Central memory CD8-positive, alpha-beta T cell (primary cell): ENCODE results near the gene PILRB.
"Not testable (repeated sequence)": the region's sequence is repeated elsewhere in the genome, so short reads cannot be mapped to it uniquely, and the experiment has no call there.

Experiments used
- ATAC-seq: fragments of 150-1000 bp; cut with Tn5 transposase; replicated peaks from 2 replicates; pipeline ENCODE4 v1.10.0; 2022; ENCODE audit warnings: mild to moderate bottlenecking, moderate FRiP score, moderate number of reproducible peaks; ENCODE audit not compliant: poor library complexity, severe bottlenecking; ENCODE audit errors: extremely low read depth
- DNase-seq, 2 donors: peaks; one replicate each; pipeline ENCODE4 v3.0.0; 2021; ENCODE audit warnings: low spot score in 2 of 2
- H3K27ac Mint-ChIP-seq: one replicate; pipeline ENCODE4 v1.8.0; 2022; ENCODE audit warnings: low read depth, mild to moderate bottlenecking, moderate library complexity, mixed read lengths
- H3K27me3 Mint-ChIP-seq: one replicate; pipeline ENCODE4 v1.8.0; 2022; ENCODE audit warnings: mixed read lengths
- H3K36me3 Mint-ChIP-seq: one replicate; pipeline ENCODE4 v1.8.0; 2022; ENCODE audit warnings: mild to moderate bottlenecking, moderate library complexity, mixed read lengths; ENCODE audit not compliant: insufficient read depth
- H3K4me1 Mint-ChIP-seq: one replicate; pipeline ENCODE4 v1.8.0; 2022; ENCODE audit warnings: mixed read lengths
- H3K4me3 Mint-ChIP-seq: one replicate; pipeline ENCODE4 v1.8.0; 2022; ENCODE audit warnings: mild to moderate bottlenecking, moderate library complexity, mixed read lengths
- H3K9me3 Mint-ChIP-seq: one replicate; pipeline ENCODE4 v1.8.0; 2022; ENCODE audit warnings: mixed read lengths

PILRB gene

GRCh38 chr7:100358027-100358856 lies at the start of gene PILRB:
TSS of gene PILRB (plus strand) at chr7:100358117. CDS start at chr7:100358303, 186 bp downstream.
- no peak for DNase-seq
- Mint-ChIP-seq H3K4me1 (peaks cover 30% of the 10 kb centered on the region), H3K27ac (peak within 1 kb of the TSS; percentile 72), H3K9me3 (no peaks in the 10 kb centered on the region), H3K27me3 (no peaks in the 10 kb centered on the region), H3K4me3 (no peak within 1 kb of the TSS), H3K36me3 (peaks cover 71% of the 10 kb centered on the region)
- ATAC-seq: no peak

GRCh38 chr7:100318329-100318728 lies 39.6 kb upstream of the PILRB start:
- not testable (repeated sequence) for H3K9me3 Mint-ChIP-seq, H3K27me3 Mint-ChIP-seq, ATAC-seq, H3K4me1 Mint-ChIP-seq, DNase-seq
- H3K36me3 Mint-ChIP-seq: peaks cover 17% of the 10 kb centered on the region
- peak overlapping the region; percentile 88 for H3K27ac Mint-ChIP-seq
- peak overlapping the region; percentile 61 for H3K4me3 Mint-ChIP-seq

DNA sequence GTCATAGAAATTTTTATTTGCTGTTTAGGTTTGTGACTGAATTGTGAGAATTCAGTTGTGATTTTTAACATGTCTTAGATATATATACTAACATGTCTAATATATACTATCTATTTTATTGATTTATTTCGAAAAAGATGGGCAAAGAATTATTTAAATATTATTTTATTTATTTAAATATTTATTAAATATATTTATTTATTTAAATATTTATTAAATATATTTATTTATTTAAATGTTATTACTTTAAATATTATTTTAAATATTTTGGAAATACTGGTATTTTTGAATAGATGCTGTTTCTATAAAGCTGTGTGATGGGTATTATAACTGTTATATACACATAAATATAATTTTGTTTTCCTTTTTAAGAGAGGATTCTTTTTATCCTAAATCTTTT lies 36.3 kb upstream of the PILRB start:
- H3K27ac Mint-ChIP-seq, H3K9me3 Mint-ChIP-seq, ATAC-seq, H3K27me3 Mint-ChIP-seq, H3K4me3 Mint-ChIP-seq, DNase-seq: not testable (repeated sequence)
- peaks cover 14% of the 10 kb centered on the region for H3K4me1 Mint-ChIP-seq
- peaks cover 32% of the 10 kb centered on the region for H3K36me3 Mint-ChIP-seq

GRCh38 chr7:100324194-100324593 lies 33.7 kb upstream of the PILRB start:
- not testable (repeated sequence) for H3K27ac Mint-ChIP-seq, ATAC-seq, H3K4me3 Mint-ChIP-seq, H3K4me1 Mint-ChIP-seq, H3K27me3 Mint-ChIP-seq, DNase-seq, H3K9me3 Mint-ChIP-seq
- H3K36me3 Mint-ChIP-seq: peaks cover 38% of the 10 kb centered on the region

- not testable (repeated sequence) for ATAC-seq, H3K27me3 Mint-ChIP-seq, DNase-seq, H3K4me3 Mint-ChIP-seq, H3K4me1 Mint-ChIP-seq, H3K9me3 Mint-ChIP-seq
- H3K36me3 Mint-ChIP-seq: peaks cover 39% of the 10 kb centered on the region
- H3K27ac Mint-ChIP-seq: peak overlapping the region; percentile 74
These were observed 32.2 kb upstream of the PILRB start for GRCh38 chr7:100325671-100326070.

DNA sequence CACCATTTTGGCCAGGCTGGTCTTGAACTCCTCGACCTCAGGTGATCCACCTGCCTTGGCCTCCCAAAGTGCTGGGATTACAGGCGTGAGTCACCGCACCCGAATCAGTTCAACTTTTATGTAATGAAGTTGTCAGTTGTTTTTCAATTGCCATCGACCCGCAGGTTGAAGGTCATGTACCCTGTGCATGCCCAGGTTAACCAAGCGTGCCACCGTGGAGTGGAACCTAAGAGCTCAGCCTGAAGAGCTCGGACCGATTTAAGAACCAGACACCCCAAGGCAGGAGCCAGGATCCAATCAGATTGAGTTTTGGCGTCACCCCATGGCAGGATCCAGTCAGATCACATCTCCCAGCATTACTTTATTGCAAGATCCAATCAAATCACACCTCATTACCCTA lies 31.0 kb upstream of the PILRB start:
- H3K9me3 Mint-ChIP-seq, H3K4me1 Mint-ChIP-seq, H3K27ac Mint-ChIP-seq, DNase-seq, H3K4me3 Mint-ChIP-seq, ATAC-seq, H3K27me3 Mint-ChIP-seq: not testable (repeated sequence)
- H3K36me3 Mint-ChIP-seq: peaks cover 42% of the 10 kb centered on the region

GRCh38 chr7:100335566-100336466 lies 22.1 kb upstream of the PILRB start:
- peak overlapping the region; percentile 89 for H3K27ac Mint-ChIP-seq
- peaks cover 40% of the 10 kb centered on the region for H3K36me3 Mint-ChIP-seq
- ATAC-seq (peak; percentile 86), DNase-seq (peak; percentile 71 to 75)
- H3K9me3 Mint-ChIP-seq, H3K27me3 Mint-ChIP-seq, H3K4me1 Mint-ChIP-seq: not testable (repeated sequence)
- H3K4me3 Mint-ChIP-seq: peak overlapping the region; percentile 85

GRCh38 chr7:100338083-100338696 lies 19.7 kb upstream of the PILRB start:
- H3K9me3 Mint-ChIP-seq, H3K4me3 Mint-ChIP-seq, H3K27me3 Mint-ChIP-seq, ATAC-seq, DNase-seq, H3K27ac Mint-ChIP-seq: not testable (repeated sequence)
- peaks cover 49% of the 10 kb centered on the region for H3K36me3 Mint-ChIP-seq
- H3K4me1 Mint-ChIP-seq: peaks cover 13% of the 10 kb centered on the region

DNA sequence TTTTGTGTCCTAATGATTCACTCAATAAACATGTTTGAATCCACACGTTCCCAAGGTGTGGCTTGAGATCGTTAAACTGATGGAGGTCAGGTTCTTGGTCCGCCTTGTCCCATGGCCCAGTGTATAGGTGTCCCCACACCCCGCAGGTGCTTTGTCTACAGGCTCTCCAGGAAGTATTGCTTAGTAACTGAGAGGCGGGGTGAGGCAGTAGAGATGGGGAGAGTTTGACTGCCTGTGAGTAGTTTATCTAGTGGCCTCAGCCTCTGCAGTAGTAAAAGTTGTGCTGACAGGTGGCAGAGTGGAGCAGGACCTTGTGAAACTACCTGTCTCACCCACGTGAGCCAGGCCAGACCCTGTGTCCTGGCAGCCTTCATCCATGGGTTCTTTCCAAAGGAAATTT lies 16.6 kb upstream of the PILRB start:
- Mint-ChIP-seq H3K36me3 (peaks cover 52% of the 10 kb centered on the region), H3K4me1 (peaks cover 19% of the 10 kb centered on the region)
- H3K9me3 Mint-ChIP-seq, DNase-seq, ATAC-seq, H3K4me3 Mint-ChIP-seq, H3K27me3 Mint-ChIP-seq, H3K27ac Mint-ChIP-seq: not testable (repeated sequence)

DNA sequence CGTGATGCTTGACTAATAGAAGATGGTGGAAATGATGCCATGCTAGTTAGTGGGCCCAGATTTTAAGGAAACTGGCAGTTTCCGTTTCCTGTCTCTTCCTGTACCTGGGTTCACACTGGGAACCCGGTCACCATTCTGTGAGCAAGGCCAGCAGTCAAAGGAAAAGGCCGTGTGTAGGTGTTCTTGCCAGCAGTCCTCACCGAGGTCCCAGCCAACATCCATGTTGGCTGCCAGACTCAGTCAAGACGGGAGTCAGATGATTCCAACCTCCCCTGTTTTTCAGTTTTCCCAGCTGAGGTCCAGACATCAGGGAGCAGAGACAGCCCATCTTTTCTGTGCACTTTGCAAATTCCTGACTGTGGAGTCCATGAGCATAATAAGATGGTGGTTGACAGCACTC lies 15.2 kb upstream of the PILRB start:
- ATAC-seq (no peak), DNase-seq (no peak)
- H3K4me3 Mint-ChIP-seq: no peak overlapping the region
- H3K4me1 Mint-ChIP-seq: peaks cover 19% of the 10 kb centered on the region
- H3K36me3 Mint-ChIP-seq: peaks cover 57% of the 10 kb centered on the region
- H3K27ac Mint-ChIP-seq: peak overlapping the region; percentile 80
- H3K9me3 Mint-ChIP-seq: no peaks in the 10 kb centered on the region
- no peaks in the 10 kb centered on the region for H3K27me3 Mint-ChIP-seq

DNA sequence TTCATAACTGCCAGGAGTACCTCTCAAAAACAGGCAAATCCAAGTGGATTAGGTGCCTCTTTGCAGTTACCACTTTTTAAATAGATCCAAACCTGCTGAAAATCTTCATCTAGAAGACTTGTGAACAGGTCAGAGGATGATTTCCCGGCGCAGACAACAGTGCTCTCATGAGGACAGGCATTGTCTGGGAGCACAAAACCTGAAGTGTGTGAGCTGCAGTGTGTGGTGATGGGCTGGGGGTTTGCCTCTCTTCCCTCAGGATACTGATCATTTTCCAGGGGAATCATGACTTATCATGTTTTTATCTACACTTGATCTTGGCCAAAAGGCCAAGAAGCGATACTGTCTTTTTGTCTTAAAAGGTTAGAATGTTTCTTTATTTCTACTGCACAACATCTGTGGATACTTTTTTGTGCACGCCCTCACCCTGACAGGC lies 13.8 kb upstream of the PILRB start:
- not testable (repeated sequence) for DNase-seq, H3K27me3 Mint-ChIP-seq, ATAC-seq, H3K9me3 Mint-ChIP-seq
- H3K4me1 Mint-ChIP-seq: peaks cover 19% of the 10 kb centered on the region
- H3K36me3 Mint-ChIP-seq: peaks cover 56% of the 10 kb centered on the region
- peak overlapping the region; percentile 58 for H3K4me3 Mint-ChIP-seq
- peak overlapping the region; percentile 79 for H3K27ac Mint-ChIP-seq

GRCh38 chr7:100344560-100345287 lies 13.2 kb upstream of the PILRB start:
- H3K27me3 Mint-ChIP-seq: not testable (repeated sequence)
- H3K36me3 Mint-ChIP-seq: peaks cover 56% of the 10 kb centered on the region

More at GRCh38 chr7:100344560-100345287, 13.2 kb upstream of the PILRB start:
- DNase-seq: peak; percentile 51 to 84
- peak overlapping the region; percentile 58 for H3K4me3 Mint-ChIP-seq
- H3K4me1 Mint-ChIP-seq: peaks cover 21% of the 10 kb centered on the region
- not testable (repeated sequence) for H3K9me3 Mint-ChIP-seq
- peak overlapping the region; percentile 79 for H3K27ac Mint-ChIP-seq
- ATAC-seq: peak; percentile 82
